GM12878 (cell line): ENCODE data around the gene NOP9. TPM values are rescaled to one million over a fixed set of nuclear protein-coding genes. Genes with fewer than 3 reads are reported as not detected.

ENCODE experiments used
- ATAC-seq: fragments of 200-7000 bp; cut with Tn5 transposase; 3 replicates; pipeline ENCODE4 v1.9.1; 2020; ENCODE audit warnings: mild to moderate bottlenecking, moderate library complexity
- BruUV-seq: library from RNA; stranded (reverse); fragments of 400-500 nt; replicated peaks from 2 replicates; lab custom pipeline; 2021; lab: Mats Ljungman, UMichigan
- CTCF ChIA-PET: fragments of 300-600 bp; sonication (Branson Sonifier 250); formaldehyde crosslinking; extraction: SDS; loops from one replicate; lab custom pipeline; 2021; ENCODE audit warnings: inconsistent platforms; lab: Yijun Ruan, JAX
- POLR2A ChIA-PET: fragments of 350-600 bp; formaldehyde crosslinking; extraction: SDS; loops from one replicate; lab custom pipeline; 2021; ENCODE audit warnings: inconsistent platforms; lab: Charles Lee
- RAD21 ChIA-PET: fragments of 300-600 bp; sonication (Branson Sonifier 250); formaldehyde crosslinking; loops from one replicate; lab custom pipeline; 2023; ENCODE audit warnings: antibody characterized with exemption; ENCODE audit not compliant: unreplicated experiment; lab: Charles Lee
- SMC1A ChIA-PET: fragments of 300-600 bp; sonication (Branson Sonifier 250); formaldehyde crosslinking; loops from one replicate; lab custom pipeline; 2023; ENCODE audit not compliant: unreplicated experiment, uncharacterized antibody; lab: Charles Lee
- DNase-seq: peaks from one replicate; pipeline ENCODE4 v3.0.0-alpha.2; 2011; ENCODE audit warnings: low read depth, low spot score
- FAIRE-seq: peaks from 3 replicates; lab custom pipeline; 2011; peaks lifted over from hg19 to GRCh38; lab: Jason Lieb, UNC
- H2AFZ ChIP-seq: 2 replicates; pipeline ENCODE4 v1.6.0; 2011; ENCODE audit warnings: low read depth, low read length, control low read depth; ENCODE audit not compliant: control insufficient read depth
- H3K27ac ChIP-seq: 2 replicates; pipeline ENCODE4 v1.5.1; 2011; ENCODE audit warnings: control low read depth; ENCODE audit not compliant: control insufficient read depth, insufficient read depth
- H3K27me3 ChIP-seq, 2 experiments: replicated peaks in 1 of 2; 2 replicates each; pipeline versions ENCODE4 v1.6.0 to v1.6.1; 2011; ENCODE audit warnings: low read length in 1 of 2; ENCODE audit not compliant: control insufficient read depth in 2 of 2, insufficient read depth in 2 of 2
- H3K36me3 ChIP-seq, 2 experiments: 2 replicates each; pipeline ENCODE4 v1.5.1; 2011; ENCODE audit warnings: low read length in 1 of 2; ENCODE audit not compliant: control insufficient read depth in 2 of 2, insufficient read depth in 2 of 2
- H3K4me1 ChIP-seq: 2 replicates; pipeline ENCODE4 v1.6.1; 2011; ENCODE audit warnings: mild to moderate bottlenecking, low read length, moderate library complexity, mixed read lengths; ENCODE audit not compliant: control insufficient read depth, insufficient read depth
- H3K4me2 ChIP-seq: 2 replicates; pipeline ENCODE4 v1.6.0; 2011; ENCODE audit warnings: control low read depth; ENCODE audit not compliant: control insufficient read depth, insufficient read depth
- H3K4me3 ChIP-seq: fragments of 200-600 bp; sonication (generic); 2 replicates; pipeline ENCODE4 v1.5.1; 2016
- H3K79me2 ChIP-seq: 2 replicates; pipeline ENCODE4 v1.6.0; 2011; ENCODE audit warnings: low read length; ENCODE audit not compliant: control insufficient read depth, insufficient read depth
- H3K9ac ChIP-seq: 2 replicates; pipeline ENCODE4 v1.8.0; 2011; ENCODE audit warnings: low read length, control low read depth, mixed read lengths; ENCODE audit not compliant: control insufficient read depth, insufficient read depth
- H3K9me3 ChIP-seq: replicated peaks from 3 replicates; pipeline ENCODE4 v1.5.1; 2011; ENCODE audit warnings: mild to moderate bottlenecking, low read length; ENCODE audit not compliant: control insufficient read depth, insufficient read depth
- H4K20me1 ChIP-seq: 2 replicates; pipeline ENCODE4 v1.6.0; 2011; ENCODE audit not compliant: control insufficient read depth, insufficient read depth
- BCL3 ChIP-seq: IDR thresholded peaks from 2 replicates; pipeline ENCODE4 v1.6.1; 2011; ENCODE audit warnings: borderline replicate concordance, low read depth, mild to moderate bottlenecking, moderate library complexity, low read length; ENCODE audit not compliant: insufficient read depth, poor library complexity, severe bottlenecking
- CHD2 ChIP-seq: IDR thresholded peaks from 2 replicates; pipeline ENCODE4 v1.6.1; 2011; ENCODE audit warnings: low read depth, low read length, improper control_type of control experiment, borderline replicate concordance
- CREM ChIP-seq: IDR thresholded peaks from 2 replicates; pipeline ENCODE4 v1.6.1; 2014; ENCODE audit warnings: antibody characterized with exemption, low read depth
- CTCF ChIP-seq, 3 experiments: IDR thresholded peaks in 2 of 3; conservative IDR thresholded peaks in 1 of 3; 2 replicates each; pipeline ENCODE4 v1.5.1; 2011; ENCODE audit warnings: low read depth in 3 of 3, low read length in 3 of 3, mild to moderate bottlenecking in 3 of 3, control low read depth in 2 of 3, moderate library complexity in 2 of 3, inconsistent platforms in 1 of 3, mixed read lengths in 1 of 3; ENCODE audit not compliant: control insufficient read depth in 2 of 3, insufficient read depth in 1 of 3; ENCODE audit errors: extremely low read depth in 1 of 3
- FOS ChIP-seq: IDR thresholded peaks from 3 replicates; pipeline ENCODE4 v1.6.1; 2011; ENCODE audit warnings: borderline replicate concordance; ENCODE audit not compliant: insufficient read length; ENCODE audit errors: extremely low read depth
- KLF5 ChIP-seq: fragments of 450-650 bp; IDR thresholded peaks from 2 replicates; pipeline ENCODE4 v1.6.1; 2014; ENCODE audit warnings: mild to moderate bottlenecking; ENCODE audit not compliant: partially characterized antibody
- MEF2A ChIP-seq: IDR thresholded peaks from 2 replicates; pipeline ENCODE4 v1.6.1; 2011; ENCODE audit warnings: low read depth, mild to moderate bottlenecking, low read length, moderate library complexity; ENCODE audit not compliant: insufficient read depth
- NKRF ChIP-seq: fragments of 450-650 bp; conservative IDR thresholded peaks from 2 replicates; pipeline ENCODE4 v1.6.1; 2017; ENCODE audit warnings: mild to moderate bottlenecking, moderate library complexity
- NR2C1 ChIP-seq: fragments of 450-650 bp; IDR thresholded peaks from 2 replicates; pipeline ENCODE4 v1.6.1; 2017; ENCODE audit warnings: antibody characterized with exemption, mild to moderate bottlenecking, moderate library complexity
- NR2C2 ChIP-seq: IDR thresholded peaks from 2 replicates; pipeline ENCODE4 v1.6.1; 2011; ENCODE audit warnings: borderline replicate concordance, low read depth; ENCODE audit not compliant: control insufficient read depth, insufficient read length
- NR2F1 ChIP-seq: fragments of 450-650 bp; conservative IDR thresholded peaks from 2 replicates; pipeline ENCODE4 v1.6.1; 2017; ENCODE audit warnings: mild to moderate bottlenecking
- RBBP5 ChIP-seq: fragments of 200-600 bp; sonication (generic); conservative IDR thresholded peaks from 2 replicates; pipeline ENCODE4 v1.6.1; 2016
- TARDBP ChIP-seq: IDR thresholded peaks from 2 replicates; pipeline ENCODE4 v1.6.1; 2016; ENCODE audit warnings: borderline replicate concordance
- ZBTB11 ChIP-seq: fragments of 450-650 bp; formaldehyde crosslinking; IDR thresholded peaks from 2 replicates; pipeline ENCODE4 v1.5.0; 2022; ENCODE audit warnings: mild to moderate bottlenecking, missing genetic modification characterization
- WGBS: methylation state at CpG from one replicate; pipeline ENCODE4 v1.1.6; 2016; ENCODE audit warnings: low lambda C conversion rate; ENCODE audit not compliant: insufficient replicate concordance, insufficient coverage; ENCODE audit errors: missing lambda C conversion rate; 5-methylcytosine and 5-hydroxymethylcytosine counted together
- in situ Hi-C: fragments of 300-500 bp; cut with MboI; formaldehyde crosslinking; loops from 9 replicates; pipeline ENCODE4 v1.14.3; 2018; ENCODE audit warnings: mixed read lengths
- intact Hi-C: fragments of 100-400 bp; cut with micrococcal nuclease; formaldehyde crosslinking; loops from one replicate; pipeline ENCODE4 v1.14.2; 2022; ENCODE audit not compliant: unreplicated experiment
- polyA plus RNA-seq, 11 experiments: library from polyadenylated mRNA; depleted of rRNA in 4 of 11; unstranded in 6 of 11; stranded (reverse) in 5 of 11; fragments of >200 nt; fragmentation: Nextera tagmentation in 4 of 11; fragmentation: Illumina TruSeq in 1 of 11; extraction: Ambion mirVana in 4 of 11; extraction: Trizol in 1 of 11; gene quantifications; 1 replicate in 1 of 11; 2 replicates in 10 of 11; pipeline versions ENCODE4 v1.2.1 to v1.2.3, GENCODE V29; 2011 to 2016; ENCODE audit warnings: inconsistent platforms in 2 of 11, missing spikeins in 2 of 11, low read depth in 1 of 11
- total RNA-seq, 4 experiments: library from RNA; depleted of rRNA in 3 of 4; stranded (reverse); fragments of >200 nt in 3 of 4; fragmentation: Illumina TruSeq in 1 of 4; extraction: Trizol in 1 of 4; gene quantifications; 2 replicates each; pipeline versions ENCODE4 v1.2.1 to v1.2.3, GENCODE V29; 2013 to 2021

NOP9 gene
- total and polyA plus RNA-seq, 10 of the 15 experiments (the other 5 are each of a cell fraction or from before 2014, with no cell fraction given), result 2.4 to 43.9 (median 20.3) TPM

GRCh38 chr14:24329073-24329663 is 29.5 kb downstream of the NOP9 start:
- Histone ChIP-seq H2AFZ (no peak overlapping the region), H3K4me2 (no peak overlapping the region), H3K79me2 (no peaks in the 10 kb centered on the region), H3K9me3 (no peaks in the 10 kb centered on the region), H3K27ac (no peak overlapping the region), H3K4me3 (no peak overlapping the region), H3K27me3 (peaks cover 2 to 6% of the 10 kb centered on the region in 2 experiments; a peak in 3 of 4 replicates), H3K36me3 (no peaks in the 10 kb centered on the region), H3K4me1 (peaks cover 15% of the 10 kb centered on the region), H4K20me1 (no peaks in the 10 kb centered on the region), H3K9ac (no peak overlapping the region)
- WGBS, result 55% methylated on average over 12 of the region's 12 CpGs
- ChIA-PET SMC1A (interaction anchor here (0.9 to 2.1 kb wide), 2 partner anchors 102 to 108 kb away, joined by 4 to 11 read pairs; no protein-coding TSS in a partner anchor), CTCF (interaction anchor here (0.8 to 16.6 kb wide), 6 partner anchors 10 to 110 kb away, joined by 3 to 452 read pairs (median 13); partner anchors contain the start of genes CBLN3, KHNYN, RIPK3 and SDR39U1), POLR2A (no interaction called here), RAD21 (interaction anchor here (3.9 kb wide), 1 partner anchor 102 kb away, joined by 26 read pairs; no protein-coding TSS in a partner anchor)
- FAIRE-seq (no peak), ATAC-seq (no peak), DNase-seq (no peak)
- intact Hi-C loops (no loop called here), in situ Hi-C loops (no loop called here)
- BruUV-seq, result no TSS peak
- TF ChIP-seq CHD2, result no peak
- TF ChIP-seq NR2C1, result no peak
- TF ChIP-seq MEF2A, result no peak
- TF ChIP-seq CREM, result no peak
- no peak for TF ChIP-seq NKRF
- TF ChIP-seq TARDBP, result no peak
- TF ChIP-seq RBBP5, result no peak
- no peak for TF ChIP-seq CTCF (IDR thresholded peaks at IDR 0.05 in 2 of 3, conservative IDR thresholded peaks at IDR 0.05 in 1 of 3; ENCODE audit: control insufficient read depth in 2 of 3, extremely low read depth in 1 of 3, insufficient read depth in 1 of 3, low read depth in 3 of 3, low read length in 3 of 3)
- no peak for TF ChIP-seq NR2F1
- TF ChIP-seq ZBTB11, result no peak
- TF ChIP-seq BCL3, result no peak
- no peak for TF ChIP-seq KLF5
- TF ChIP-seq NR2C2, result no peak
- TF ChIP-seq FOS, result no peak
